ENCODE results near the gene QSER1. TPM values are rescaled to one million over a fixed set of nuclear protein-coding genes. Genes with fewer than 3 reads are reported as not detected.
A peak's percentile ranks its signal among the peaks of the same experiment; 100 is the strongest.

The QSER1 gene
- total and polyA plus RNA-seq, 10 of the 15 experiments (the other 5 are each of a cell fraction or from before 2014, with no cell fraction given) = 2.1 to 15.0 (median 9.4) TPM

- no peak for TF ChIP-seq ZNF687 (IDR thresholded peaks at IDR 0.05)
- TF ChIP-seq SUPT20H (IDR thresholded peaks at IDR 0.05; ENCODE audit: borderline replicate concordance, control insufficient read depth, low read depth, low read length) = no peak
- no peak for TF ChIP-seq MYC (IDR thresholded peaks at IDR 0.05; ENCODE audit: insufficient read depth, insufficient read length, insufficient replicate concordance, low read length, severe bottlenecking)
- 0 out of 2 replicates have a peak, but pooled peaks have one; percentile 17 for TF ChIP-seq RUNX3 (IDR thresholded peaks at IDR 0.05; ENCODE audit: low read length)
- no peak for TF ChIP-seq ETV6 (conservative IDR thresholded peaks at IDR 0.05 in 1 of 2, IDR thresholded peaks at IDR 0.05 in 1 of 2; ENCODE audit: borderline replicate concordance in 1 of 2, low read depth in 1 of 2)
- TF ChIP-seq DPF2 (IDR thresholded peaks at IDR 0.05) = peak; percentile 45; the same call in 1 of the 2 replicates
- no peak for TF ChIP-seq KAT2A (conservative IDR thresholded peaks at IDR 0.05; ENCODE audit: control insufficient read depth, low read depth, low read length)
- no peak for TF ChIP-seq LARP7 (IDR thresholded peaks at IDR 0.05)
- peak in 1 of 2 experiments; percentile 37; a peak in 2 of 4 replicates for TF ChIP-seq IKZF2 (IDR thresholded peaks at IDR 0.05)
- TF ChIP-seq BCL11A (IDR thresholded peaks at IDR 0.05; ENCODE audit: low read depth, low read length) = no peak
- peak; percentile 15; the same call in 1 of the 2 replicates for TF ChIP-seq NKRF (conservative IDR thresholded peaks at IDR 0.05)
- TF ChIP-seq IRF3 (IDR thresholded peaks at IDR 0.05) = no peak
- TF ChIP-seq EGR1 (IDR thresholded peaks at IDR 0.05; ENCODE audit: borderline replicate concordance in 1 of 2, low read depth in 2 of 2, low read length in 2 of 2) = peak in 1 of 2 experiments; percentile 76; a peak in 2 of 3 replicates
- no peak for TF ChIP-seq ZBED1 (IDR thresholded peaks at IDR 0.05; ENCODE audit: borderline replicate concordance)
- TF ChIP-seq CHD4 (IDR thresholded peaks at IDR 0.05) = no peak
- TF ChIP-seq SREBF2 (IDR thresholded peaks at IDR 0.05; ENCODE audit: low read length) = no peak
- TF ChIP-seq, protein P1, sequence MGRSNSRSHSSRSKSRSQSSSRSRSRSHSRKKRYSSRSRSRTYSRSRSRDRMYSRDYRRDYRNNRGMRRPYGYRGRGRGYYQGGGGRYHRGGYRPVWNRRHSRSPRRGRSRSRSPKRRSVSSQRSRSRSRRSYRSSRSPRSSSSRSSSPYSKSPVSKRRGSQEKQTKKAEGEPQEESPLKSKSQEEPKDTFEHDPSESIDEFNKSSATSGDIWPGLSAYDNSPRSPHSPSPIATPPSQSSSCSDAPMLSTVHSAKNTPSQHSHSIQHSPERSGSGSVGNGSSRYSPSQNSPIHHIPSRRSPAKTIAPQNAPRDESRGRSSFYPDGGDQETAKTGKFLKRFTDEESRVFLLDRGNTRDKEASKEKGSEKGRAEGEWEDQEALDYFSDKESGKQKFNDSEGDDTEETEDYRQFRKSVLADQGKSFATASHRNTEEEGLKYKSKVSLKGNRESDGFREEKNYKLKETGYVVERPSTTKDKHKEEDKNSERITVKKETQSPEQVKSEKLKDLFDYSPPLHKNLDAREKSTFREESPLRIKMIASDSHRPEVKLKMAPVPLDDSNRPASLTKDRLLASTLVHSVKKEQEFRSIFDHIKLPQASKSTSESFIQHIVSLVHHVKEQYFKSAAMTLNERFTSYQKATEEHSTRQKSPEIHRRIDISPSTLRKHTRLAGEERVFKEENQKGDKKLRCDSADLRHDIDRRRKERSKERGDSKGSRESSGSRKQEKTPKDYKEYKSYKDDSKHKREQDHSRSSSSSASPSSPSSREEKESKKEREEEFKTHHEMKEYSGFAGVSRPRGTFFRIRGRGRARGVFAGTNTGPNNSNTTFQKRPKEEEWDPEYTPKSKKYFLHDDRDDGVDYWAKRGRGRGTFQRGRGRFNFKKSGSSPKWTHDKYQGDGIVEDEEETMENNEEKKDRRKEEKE (IDR thresholded peaks at IDR 0.05) = no peak
- TF ChIP-seq GABPA (IDR thresholded peaks at IDR 0.05; ENCODE audit: low read depth) = no peak
- no peak for TF ChIP-seq FOS (IDR thresholded peaks at IDR 0.05; ENCODE audit: borderline replicate concordance, extremely low read depth, insufficient read length)
Measured at GRCh38 chr11:32893343-32894148, 935 bp downstream of the QSER1 start (continued).

Measured in GM12878 (cell line).